ENCODE results near the gene STK32B. TPM values are rescaled to one million over a fixed set of nuclear protein-coding genes. Genes with fewer than 3 reads are reported as not detected.
"Not testable (repeated sequence)": the region's sequence is repeated elsewhere in the genome, so short reads cannot be mapped to it uniquely, and the experiment has no call there.

Gene STK32B
- polyA plus RNA-seq (2012; ENCODE audit: insufficient read depth, insufficient read length): not detected

- no peak for DNase-seq (ENCODE audit: low read depth, low spot score)
- H3K4me3 ChIP-seq (ENCODE audit: low read length): peak within 1 kb of the TSS; percentile 58
These were observed at the start of gene STK32B for GRCh38 chr4:5051278-5052203. Gene STK32B (plus strand): TSS chr4:5051480.

- not testable (repeated sequence) for DNase-seq (ENCODE audit: low read depth, low spot score); H3K4me3 ChIP-seq (ENCODE audit: low read length)
These were observed 49.6 kb upstream of the STK32B start for GRCh38 chr4:5001641-5002040.

GRCh38 chr4:5003372-5003857, 47.9 kb upstream of the STK32B start:
- H3K4me3 ChIP-seq (ENCODE audit: low read length): no peak overlapping the region
- DNase-seq (ENCODE audit: low read depth, low spot score): no peak

- no peak overlapping the region for H3K4me3 ChIP-seq (ENCODE audit: low read length)
- no peak for DNase-seq (ENCODE audit: low read depth, low spot score)
These were observed 47.4 kb upstream of the STK32B start for GRCh38 chr4:5003918-5004317.

- H3K4me3 ChIP-seq (ENCODE audit: low read length): no peak overlapping the region
- DNase-seq (ENCODE audit: low read depth, low spot score): no peak
These were observed 46.8 kb upstream of the STK32B start for GRCh38 chr4:5004496-5004895.

- DNase-seq (ENCODE audit: low read depth, low spot score); H3K4me3 ChIP-seq (ENCODE audit: low read length): not testable (repeated sequence)
These were observed 44.3 kb upstream of the STK32B start for GRCh38 chr4:5006932-5007331.

- no peak for DNase-seq (ENCODE audit: low read depth, low spot score)
- no peak overlapping the region for H3K4me3 ChIP-seq (ENCODE audit: low read length)
These were observed 41.5 kb upstream of the STK32B start for GRCh38 chr4:5009796-5010195.

GRCh38 chr4:5010984-5011383, 40.3 kb upstream of the STK32B start:
- no peak overlapping the region for H3K4me3 ChIP-seq (ENCODE audit: low read length)
- no peak for DNase-seq (ENCODE audit: low read depth, low spot score)

GRCh38 chr4:5012244-5012898, 38.9 kb upstream of the STK32B start:
- H3K4me3 ChIP-seq (ENCODE audit: low read length): no peak overlapping the region
- DNase-seq (ENCODE audit: low read depth, low spot score): no peak

- no peak for DNase-seq (ENCODE audit: low read depth, low spot score)
- no peak overlapping the region for H3K4me3 ChIP-seq (ENCODE audit: low read length)
These were observed 38.3 kb upstream of the STK32B start for GRCh38 chr4:5012958-5013357.

- H3K4me3 ChIP-seq (ENCODE audit: low read length): no peak overlapping the region
- no peak for DNase-seq (ENCODE audit: low read depth, low spot score)
These were observed 37.1 kb upstream of the STK32B start for GRCh38 chr4:5014007-5014682.

- no peak overlapping the region for H3K4me3 ChIP-seq (ENCODE audit: low read length)
- DNase-seq (ENCODE audit: low read depth, low spot score): no peak
These were observed 33.2 kb upstream of the STK32B start for GRCh38 chr4:5018096-5018495.

GRCh38 chr4:5018603-5019002, 32.7 kb upstream of the STK32B start:
- H3K4me3 ChIP-seq (ENCODE audit: low read length): no peak overlapping the region
- no peak for DNase-seq (ENCODE audit: low read depth, low spot score)

- DNase-seq (ENCODE audit: low read depth, low spot score): no peak
- H3K4me3 ChIP-seq (ENCODE audit: low read length): no peak within 1 kb of the TSS
These were observed 32.0 kb upstream of the STK32B start, which contains the start of gene CYTL1 for GRCh38 chr4:5019274-5019673. Gene CYTL1 (minus strand): TSS chr4:5019458. CDS start chr4:5019445, 13 bp downstream.

GRCh38 chr4:5019796-5020195, 31.5 kb upstream of the STK32B start:
- no peak overlapping the region for H3K4me3 ChIP-seq (ENCODE audit: low read length)

GRCh38 chr4:5020341-5020740, 30.9 kb upstream of the STK32B start:
- DNase-seq (ENCODE audit: low read depth, low spot score): no peak
- no peak overlapping the region for H3K4me3 ChIP-seq (ENCODE audit: low read length)

More at GRCh38 chr4:5019796-5020195, 31.5 kb upstream of the STK32B start:
- no peak for DNase-seq (ENCODE audit: low read depth, low spot score)

- no peak for DNase-seq (ENCODE audit: low read depth, low spot score)
- no peak overlapping the region for H3K4me3 ChIP-seq (ENCODE audit: low read length)
These were observed 29.7 kb upstream of the STK32B start for GRCh38 chr4:5021546-5021945.

GRCh38 chr4:5024673-5025072, 26.6 kb upstream of the STK32B start:
- no peak for DNase-seq (ENCODE audit: low read depth, low spot score)
- no peak overlapping the region for H3K4me3 ChIP-seq (ENCODE audit: low read length)

- no peak overlapping the region for H3K4me3 ChIP-seq (ENCODE audit: low read length)
- no peak for DNase-seq (ENCODE audit: low read depth, low spot score)
These were observed 24.9 kb upstream of the STK32B start for GRCh38 chr4:5026371-5026770.
